ENCODE results near the gene MRNIP. TPM values are rescaled to one million over a fixed set of nuclear protein-coding genes. Genes with fewer than 3 reads are reported as not detected.
"Not testable (repeated sequence)": the region's sequence is repeated elsewhere in the genome, so short reads cannot be mapped to it uniquely, and the experiment has no call there.

MRNIP gene
- total RNA-seq, 4 donors from 2014 or later, result 6.9 to 21.9 (median 10.7) TPM

DNA sequence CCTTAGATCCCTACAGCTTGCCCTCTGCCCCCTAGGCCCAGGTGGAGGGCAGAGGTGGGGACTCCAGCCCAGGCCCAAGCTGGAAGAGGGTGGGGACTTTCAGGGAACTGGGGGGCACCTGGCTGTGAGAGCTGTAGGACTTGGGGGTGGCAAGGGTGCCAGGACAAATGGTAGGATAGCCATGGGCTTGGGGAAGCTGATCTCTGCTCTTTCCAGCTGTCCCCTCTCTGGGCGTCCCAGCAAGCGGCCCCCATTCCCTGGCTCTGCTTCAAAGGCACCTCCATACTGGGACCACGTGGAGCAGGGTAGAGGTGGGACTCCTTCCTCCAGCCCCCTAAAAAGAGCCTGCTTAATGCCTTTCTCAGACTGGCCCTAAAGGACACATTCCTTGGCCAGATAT, 64.4 kb downstream of the MRNIP start:
- H3K27ac ChIP-seq, result peak overlapping the region; percentile 9 to 93 (median 84)
- peak overlapping the region in 3 of 4 donors; percentile 48 to 70 (median 68) for H3K4me3 ChIP-seq
- no peaks in the 10 kb centered on the region for H3K9me3 ChIP-seq
- no peak for DNase-seq
- TF ChIP-seq POLR2A (IDR thresholded peaks at IDR 0.05), result no peak
- peaks cover 41 to 66% (median 43%) of the 10 kb centered on the region in 3 donors for H3K4me1 ChIP-seq
- peaks cover 11 to 22% (median 13%) of the 10 kb centered on the region in 3 donors for H3K36me3 ChIP-seq
- no peaks in the 10 kb centered on the region for H3K27me3 ChIP-seq
- whole genome bisulfite sequencing, 2 donors, result no CpG with 5 or more reads among the region's 3 CpGs
- intact Hi-C loops (cut with DNase I), result no loop called here

DNA sequence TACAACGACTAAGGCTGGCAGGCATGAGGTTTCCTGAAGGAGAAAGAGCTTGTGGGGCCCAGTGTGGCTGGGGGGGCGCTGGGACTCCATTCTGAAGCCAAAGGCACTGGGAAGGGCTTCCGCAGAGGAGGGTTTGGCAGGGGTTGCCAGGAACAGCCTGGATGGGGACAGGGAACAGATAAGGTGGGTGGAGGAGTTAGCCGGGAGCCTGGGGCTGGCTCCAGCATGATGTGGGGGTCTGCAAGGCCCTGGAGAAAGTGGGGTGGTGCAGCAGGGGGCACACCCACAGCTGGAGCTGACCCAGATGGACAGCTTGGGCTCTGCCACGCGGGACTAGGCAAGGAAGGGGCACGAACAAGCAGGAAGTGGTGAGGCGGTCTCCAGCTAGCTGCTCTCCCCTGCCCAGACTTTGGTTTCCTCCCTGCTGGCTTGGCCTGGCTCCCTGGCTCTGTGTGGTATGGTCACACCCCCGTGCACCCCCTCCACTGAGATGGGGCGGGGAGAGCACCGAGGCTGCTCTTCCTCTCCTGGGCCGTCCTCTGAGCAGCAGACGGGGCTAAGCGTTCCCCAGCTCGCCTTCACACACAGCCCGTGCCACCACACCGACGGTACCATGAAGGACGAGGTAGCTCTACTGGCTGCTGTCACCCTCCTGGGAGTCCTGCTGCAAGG, 65.0 kb downstream of the MRNIP start, which contains the start of gene LTC4S:
TSS of gene LTC4S (plus strand) at position 519 of the 672 bp plus-strand sequence. CDS start at position 614, 95 bp downstream.
- WGBS, 2 donors, result 11 to 12% methylated on average over 7 to 13 of the region's 19 CpGs
- Histone ChIP-seq H3K36me3 (peaks cover 7 to 17% (median 7%) of the 10 kb centered on the region in 3 donors), H3K27me3 (no peaks in the 10 kb centered on the region), H3K27ac (peak within 1 kb of the TSS; percentile 45 to 93 (median 84)), H3K4me3 (peak within 1 kb of the TSS in 3 of 4 donors; percentile 48 to 70 (median 68)), H3K9me3 (no peaks in the 10 kb centered on the region), H3K4me1 (peaks cover 41 to 66% (median 43%) of the 10 kb centered on the region in 3 donors)
- TF ChIP-seq POLR2A (IDR thresholded peaks at IDR 0.05), result peak in 1 of 4 donors; percentile 16
- TF ChIP-seq, protein P1, sequence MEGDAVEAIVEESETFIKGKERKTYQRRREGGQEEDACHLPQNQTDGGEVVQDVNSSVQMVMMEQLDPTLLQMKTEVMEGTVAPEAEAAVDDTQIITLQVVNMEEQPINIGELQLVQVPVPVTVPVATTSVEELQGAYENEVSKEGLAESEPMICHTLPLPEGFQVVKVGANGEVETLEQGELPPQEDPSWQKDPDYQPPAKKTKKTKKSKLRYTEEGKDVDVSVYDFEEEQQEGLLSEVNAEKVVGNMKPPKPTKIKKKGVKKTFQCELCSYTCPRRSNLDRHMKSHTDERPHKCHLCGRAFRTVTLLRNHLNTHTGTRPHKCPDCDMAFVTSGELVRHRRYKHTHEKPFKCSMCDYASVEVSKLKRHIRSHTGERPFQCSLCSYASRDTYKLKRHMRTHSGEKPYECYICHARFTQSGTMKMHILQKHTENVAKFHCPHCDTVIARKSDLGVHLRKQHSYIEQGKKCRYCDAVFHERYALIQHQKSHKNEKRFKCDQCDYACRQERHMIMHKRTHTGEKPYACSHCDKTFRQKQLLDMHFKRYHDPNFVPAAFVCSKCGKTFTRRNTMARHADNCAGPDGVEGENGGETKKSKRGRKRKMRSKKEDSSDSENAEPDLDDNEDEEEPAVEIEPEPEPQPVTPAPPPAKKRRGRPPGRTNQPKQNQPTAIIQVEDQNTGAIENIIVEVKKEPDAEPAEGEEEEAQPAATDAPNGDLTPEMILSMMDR (IDR thresholded peaks at IDR 0.05), result no peak
- intact Hi-C loops (cut with DNase I), result no loop called here
- peak; percentile 38 for DNase-seq

DNA sequence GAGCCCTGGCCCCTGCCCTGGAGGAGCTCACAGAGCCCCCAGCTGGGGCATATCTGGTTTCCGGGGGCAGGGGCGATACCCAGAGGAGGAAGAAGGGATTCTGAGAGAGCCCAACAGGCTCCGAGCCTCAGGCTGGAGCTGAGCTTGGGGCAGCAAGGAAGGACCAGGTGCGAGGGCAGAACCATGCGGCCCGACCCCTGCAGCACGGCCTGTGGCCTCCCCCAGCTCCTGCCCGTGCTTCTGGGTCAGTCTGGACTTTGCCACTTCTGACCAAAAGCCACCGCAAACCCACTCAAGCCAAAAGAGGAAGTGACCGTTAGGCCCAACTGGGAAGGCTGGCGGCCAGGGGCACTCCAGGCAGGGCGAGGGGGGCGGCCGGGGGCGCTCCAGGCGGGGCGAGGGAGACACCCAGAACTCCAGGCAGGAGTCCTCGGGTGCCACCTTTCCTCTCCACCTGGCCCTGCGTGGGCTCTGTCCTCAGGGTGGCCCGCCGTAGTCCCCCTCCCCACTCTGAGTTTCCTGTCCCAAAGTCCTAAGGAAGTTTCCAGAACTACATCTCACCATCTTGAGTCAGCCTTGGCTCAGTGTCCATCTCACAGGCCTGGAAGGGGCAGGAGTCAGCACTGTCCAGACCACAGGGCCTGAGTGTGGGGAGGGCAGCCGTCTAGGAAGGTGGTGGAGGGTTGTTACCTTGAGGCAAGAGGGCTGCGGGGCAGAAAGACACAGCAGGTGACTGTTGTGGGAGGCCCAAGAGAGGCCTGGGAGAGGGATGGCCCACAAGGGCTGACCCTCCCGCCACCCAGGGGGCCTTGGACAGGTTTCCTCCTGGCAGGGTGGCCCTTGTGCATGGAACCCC, 65.8 kb downstream of the MRNIP start:
- 76 to 82% methylated on average over 5 to 13 of the region's 24 CpGs for WGBS, 2 donors
- TF ChIP-seq POLR2A (IDR thresholded peaks at IDR 0.05), result no peak
- TF ChIP-seq, protein P1 (IDR thresholded peaks at IDR 0.05), result no peak
- no peak overlapping the region for H3K4me3 ChIP-seq
- peaks cover 41 to 64% (median 43%) of the 10 kb centered on the region in 3 donors for H3K4me1 ChIP-seq
- DNase-seq, result no peak
- H3K27me3 ChIP-seq, result no peaks in the 10 kb centered on the region
- H3K9me3 ChIP-seq, result no peaks in the 10 kb centered on the region
- peaks cover 0 to 9% (median 6%) of the 10 kb centered on the region in 3 donors for H3K36me3 ChIP-seq
- peak overlapping the region; percentile 45 to 93 (median 84) for H3K27ac ChIP-seq
- intact Hi-C loops (cut with DNase I), result no loop called here

DNA sequence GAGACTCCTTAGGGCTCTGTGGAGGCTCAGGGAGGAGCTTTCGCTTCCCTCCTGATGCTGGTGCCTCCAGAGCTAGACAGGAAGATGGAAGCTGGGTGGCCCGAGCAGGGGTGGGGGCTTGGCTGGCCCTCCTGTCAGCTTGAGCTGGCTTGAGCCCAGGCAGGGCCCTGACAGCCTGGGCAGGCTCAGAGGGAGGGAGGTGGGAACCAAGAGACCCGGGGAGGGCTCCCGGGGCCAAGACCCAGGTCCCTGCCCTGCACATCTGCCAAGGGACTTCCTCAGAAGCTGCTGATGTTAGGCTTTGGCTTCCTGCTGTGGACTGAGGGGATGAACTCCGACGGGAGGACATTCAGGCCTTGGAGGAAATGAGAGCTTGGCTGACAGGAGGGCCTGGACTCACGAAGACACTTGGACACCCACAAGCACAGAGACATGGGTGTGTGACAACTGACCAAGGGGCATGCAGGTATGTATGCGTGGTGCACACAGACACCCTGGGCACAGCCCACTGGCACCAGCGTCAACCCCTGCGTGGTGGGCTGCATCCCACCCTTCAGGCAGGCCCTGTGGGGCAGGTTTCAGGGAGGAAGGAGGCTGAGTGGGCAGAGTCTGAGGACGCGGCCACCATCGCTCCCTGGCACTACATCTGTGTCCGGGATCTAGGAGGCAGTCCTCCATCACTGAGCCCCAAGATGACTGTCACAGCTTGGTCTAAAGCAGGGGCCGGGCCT, 66.6 kb downstream of the MRNIP start:
- Histone ChIP-seq H3K27ac (peak overlapping the region; percentile 45 to 93 (median 84)), H3K4me3 (no peak overlapping the region), H3K4me1 (peaks cover 36 to 56% (median 41%) of the 10 kb centered on the region in 3 donors), H3K36me3 (peaks cover 0 to 1% (median 0%) of the 10 kb centered on the region in 3 donors), H3K27me3 (no peaks in the 10 kb centered on the region), H3K9me3 (no peaks in the 10 kb centered on the region)
- no peak for DNase-seq
- WGBS, 2 donors, result 20 to 63% methylated on average over 2 to 6 of the region's 15 CpGs
- intact Hi-C loops (cut with DNase I), result no loop called here
- TF ChIP-seq, protein P1 (IDR thresholded peaks at IDR 0.05), result no peak
- TF ChIP-seq POLR2A (IDR thresholded peaks at IDR 0.05), result no peak

DNA sequence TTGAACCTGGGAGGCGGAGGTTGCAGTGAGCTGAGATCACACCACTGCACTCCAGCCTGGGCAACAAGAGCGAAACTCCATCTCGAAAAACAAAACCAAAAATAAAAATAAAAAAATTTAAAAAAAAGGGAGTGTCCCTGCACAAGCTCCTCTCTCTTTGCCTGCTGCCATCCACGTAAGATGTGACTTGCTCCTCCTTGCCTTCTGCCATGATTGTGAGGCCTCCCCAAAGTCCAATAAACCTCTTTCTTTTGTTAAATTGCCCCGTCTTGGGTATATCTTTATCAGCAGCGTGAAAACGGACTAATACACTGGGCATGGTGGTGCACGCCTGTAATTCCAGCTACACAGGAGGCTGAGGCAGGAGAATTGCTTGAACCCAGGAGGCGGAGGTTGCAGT, 69.3 kb downstream of the MRNIP start:
- intact Hi-C loops (cut with DNase I); DNase-seq; H3K36me3 ChIP-seq; H3K27me3 ChIP-seq; H3K4me3 ChIP-seq; H3K27ac ChIP-seq; H3K9me3 ChIP-seq: not testable (repeated sequence)
- 93 to 99% methylated on average over 6 to 9 of the region's 9 CpGs for WGBS, 2 donors
- H3K4me1 ChIP-seq, result peaks cover 17 to 30% (median 21%) of the 10 kb centered on the region in 3 donors
